Vagina (tissue), 2 donors: Measurements from ENCODE around the gene SPAST.
"Not testable (repeated sequence)": the region's sequence is repeated elsewhere in the genome, so short reads cannot be mapped to it uniquely, and the experiment has no call there.

Source experiments
- CTCF ChIP-seq, 3 experiments: fragments of 450-650 bp in 2 of 3; fragments of 200-600 bp in 1 of 3; sonication (generic) in 1 of 3; IDR thresholded peaks; one replicate each; pipeline ENCODE4 v1.5.1; 2017 to 2019; ENCODE audit warnings: antibody characterized with exemption in 3 of 3, mild to moderate bottlenecking in 2 of 3, moderate library complexity in 2 of 3
- POLR2A ChIP-seq, 2 donors: fragments of 450-650 bp; IDR thresholded peaks; one replicate each; pipeline ENCODE4 v1.6.1; 2017; ENCODE audit warnings: antibody characterized with exemption in 2 of 2, mild to moderate bottlenecking in 2 of 2, moderate library complexity in 2 of 2

- not testable (repeated sequence) for TF ChIP-seq CTCF, POLR2A (IDR thresholded peaks at IDR 0.05)
These were observed 100.9 kb downstream of the SPAST start for GRCh38 chr2:32164254-32164653.
